ENCODE data around the gene PGAP6. TPM values are rescaled to one million over a fixed set of nuclear protein-coding genes. Genes with fewer than 3 reads are reported as not detected.

The PGAP6 gene
- total and polyA plus RNA-seq, 9 of the 15 experiments (the other 6 are each of a cell fraction or from before 2014, with no cell fraction given) = 0.45 to 50.2 (median 39.3) TPM

- TF ChIP-seq ID3 (CRISPR knock-in tag; IDR thresholded peaks at IDR 0.05) (no peak), ID3 (tag; IDR thresholded peaks at IDR 0.05) (0 out of 2 replicates have a peak, but pooled peaks have one; percentile 38), ZFX (CRISPR knock-in tag; IDR thresholded peaks at IDR 0.05) (peak; percentile 63), NFE2L1 (tag; IDR thresholded peaks at IDR 0.05; ENCODE audit: borderline replicate concordance, low read depth) (no peak), ZNF445 (CRISPR knock-in tag; IDR thresholded peaks at IDR 0.05; ENCODE audit: low read depth) (no peak)
These were observed 28.1 kb downstream of the PGAP6 start (continued) for GRCh38 chr16:353404-354290.

DNA sequence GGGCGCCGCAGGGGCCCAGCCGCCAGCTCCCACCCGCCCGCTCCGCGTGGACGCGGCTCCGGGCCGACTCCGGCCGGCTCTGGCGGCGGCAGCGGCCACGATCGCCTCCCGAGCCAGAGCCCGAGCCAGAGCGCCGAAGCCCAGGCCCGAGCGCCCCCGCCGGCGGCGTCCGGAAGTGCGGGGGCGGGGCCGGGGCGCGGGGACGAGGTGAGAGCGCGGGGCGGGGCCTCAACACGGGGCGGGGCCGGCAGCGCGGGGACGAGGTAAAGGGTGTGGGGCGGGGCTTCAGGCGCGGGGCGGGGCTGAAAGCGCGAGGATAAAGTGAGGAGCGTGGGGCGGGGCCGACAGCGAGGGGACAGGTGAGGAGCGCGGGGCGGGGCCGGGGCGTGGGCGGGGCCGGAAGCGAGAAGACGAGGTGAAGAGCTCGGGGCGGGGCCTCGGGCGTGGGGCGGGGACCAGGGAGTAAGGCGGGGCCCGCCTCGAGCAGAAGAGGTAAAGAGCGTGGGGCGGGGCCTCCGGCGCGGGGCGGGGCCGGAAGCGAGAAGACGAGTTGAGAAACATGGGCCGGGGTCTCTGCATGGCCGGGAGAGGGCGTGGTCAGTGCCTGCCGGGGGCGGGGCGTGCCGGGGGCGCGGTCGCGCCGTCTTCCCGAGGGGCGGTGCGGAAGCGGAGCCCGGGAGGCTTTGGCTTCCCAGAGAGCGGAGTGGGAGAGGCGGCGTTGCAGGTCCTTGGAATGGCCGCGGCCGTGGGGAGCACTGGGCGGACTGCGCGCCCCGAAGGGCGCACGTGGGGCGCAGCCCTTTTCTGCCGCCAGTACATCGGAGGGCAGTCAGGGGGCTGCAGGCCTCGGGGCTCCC is 29.0 kb downstream of the PGAP6 start, which contains the start of gene AXIN1:
TSS of gene AXIN1 (minus strand) at position 177 of the 857 bp plus-strand sequence. CDS start 5,698 bp downstream, outside the sequence.
- peaks cover 3% of the 10 kb centered on the region for H3K9me1 ChIP-seq (ENCODE audit: control insufficient read depth, insufficient read depth, low read length)
- peak; percentile 89 for ATAC-seq
- no TSS peak for BruUV-seq (replicated peaks)
- no peaks in the 10 kb centered on the region for H3K27me3 ChIP-seq (ENCODE audit: control insufficient read depth in 2 of 2, insufficient read depth in 2 of 2, low read length in 2 of 2)
- POLR2A ChIA-PET = interaction anchor here (0.5 to 1.4 kb wide), 5 partner anchors 13 to 369 kb away, joined by 3 to 5 read pairs (median 3); no protein-coding TSS in a partner anchor
- under 1% methylated on average over 28 of the region's 113 CpGs for WGBS (ENCODE audit: insufficient coverage, low coverage, missing lambda C conversion rate)
- H3K27ac ChIP-seq (ENCODE audit: extremely low read depth, low read depth, low read length) = peak within 1 kb of the TSS; percentile 81
- H3K36me3 ChIP-seq (ENCODE audit: control insufficient read depth, insufficient read depth, low read length) = peaks cover 27% of the 10 kb centered on the region
- H3K9ac ChIP-seq (ENCODE audit: insufficient read depth in 1 of 2, low read depth in 2 of 2, low read length in 2 of 2) = peak within 1 kb of the TSS; percentile 81 to 98
- H3K4me1 ChIP-seq (replicated peaks in 1 of 2; ENCODE audit: control insufficient read depth in 2 of 2, insufficient read depth in 2 of 2, low read length in 2 of 2) = peaks cover 26 to 35% of the 10 kb centered on the region in 2 experiments
- H3K4me3 ChIP-seq = peak within 1 kb of the TSS; percentile 78
- peak; percentile 90 to 99 (median 94) for DNase-seq (ENCODE audit: extremely low read depth in 1 of 4, low spot score in 3 of 4)
- no peaks in the 10 kb centered on the region for H3K9me3 ChIP-seq (replicated peaks; ENCODE audit: control insufficient read depth, insufficient read depth, low read depth, low read length)
- H3K4me2 ChIP-seq (ENCODE audit: insufficient read depth, low read length) = peak within 1 kb of the TSS; percentile 86
- in situ Hi-C loops (cut with MboI) = no loop called here
- H2AFZ ChIP-seq (ENCODE audit: low read depth, low read length) = peak within 1 kb of the TSS; percentile 89
- FAIRE-seq = no peak
- intact Hi-C loops (cut with micrococcal nuclease) = loop anchor here (5.0 kb wide), 1 partner anchor 115 kb away; no protein-coding TSS in a partner anchor
- CTCF ChIA-PET (ENCODE audit: low intra/inter-chr PET ratio) = no interaction called here
- no peaks in the 10 kb centered on the region; the same call in 1 of the 2 replicates for H4K20me1 ChIP-seq (replicated peaks; ENCODE audit: control insufficient read depth, insufficient read depth, low read length)
- peaks cover 43% of the 10 kb centered on the region for H3K79me2 ChIP-seq (ENCODE audit: control insufficient read depth, insufficient read depth, low read length)
- TF ChIP-seq ZNF224 (CRISPR knock-in tag; IDR thresholded peaks at IDR 0.05) = no peak
- no peak for TF ChIP-seq SP2 (IDR thresholded peaks at IDR 0.05; ENCODE audit: extremely low read depth, low read depth, low read length, poor library complexity, severe bottlenecking)
- TF ChIP-seq ARID4B (CRISPR knock-in tag; IDR thresholded peaks at IDR 0.05) = peak; percentile 84
- TF ChIP-seq ZBTB33 (CRISPR knock-in tag; IDR thresholded peaks at IDR 0.05) = no peak

Measured in K562 (cell line).